ENCODE measurements around the gene CABLES1. TPM values are rescaled to one million over a fixed set of nuclear protein-coding genes. Genes with fewer than 3 reads are reported as not detected.

The CABLES1 gene
- total RNA-seq, 1 experiment from 2014 or later: 66.4 TPM

DNA sequence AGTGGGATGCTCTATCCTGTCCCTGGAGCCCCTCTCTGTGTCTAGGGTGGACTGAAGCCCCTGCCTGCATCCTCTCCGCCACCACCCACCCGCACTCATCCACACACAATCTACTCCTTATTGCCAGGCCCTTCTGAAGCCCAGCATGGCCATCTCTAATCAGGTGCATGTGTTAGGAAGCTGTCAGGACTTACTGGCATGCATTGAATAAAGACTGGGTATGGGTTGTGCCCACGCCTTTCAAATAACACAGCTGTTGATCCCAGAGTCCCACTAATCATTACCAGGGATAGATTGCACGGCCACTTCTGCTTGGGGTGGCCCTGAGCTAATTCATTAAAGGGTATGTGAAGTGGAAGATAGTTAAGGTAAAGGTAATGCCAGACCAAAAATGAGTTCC lies 88.4 kb downstream of the CABLES1 start:
- no peak for ATAC-seq
- CTCF ChIA-PET: interaction anchor here (0.6 kb wide), 1 partner anchor 17 kb away, joined by 4 read pairs; no protein-coding TSS in a partner anchor
- BruUV-seq (replicated peaks): no TSS peak
- no peak for DNase-seq (ENCODE audit: low read depth, low spot score)
- Histone ChIP-seq H3K4me3 (ENCODE audit: low read depth in 2 of 2, low read length in 2 of 2) (no peak overlapping the region), H3K9me3 (ENCODE audit: control insufficient read depth, insufficient read depth, low read depth, low read length) (no peaks in the 10 kb centered on the region), H3K27me3 (ENCODE audit: control insufficient read depth, insufficient read depth, low read length) (no peaks in the 10 kb centered on the region), H3K27ac (ENCODE audit: low read length) (no peak overlapping the region), H3K36me3 (ENCODE audit: control insufficient read depth, insufficient read depth, low read length) (no peaks in the 10 kb centered on the region), H3K4me1 (ENCODE audit: control insufficient read depth, insufficient read depth, low read length) (peaks cover 9% of the 10 kb centered on the region; the same call in 1 of the 2 replicates)
- POLR2A ChIA-PET: no interaction called here
- intact Hi-C loops (cut with micrococcal nuclease; ENCODE audit: unreplicated experiment): no loop called here
- in situ Hi-C loops (cut with HindIII; ENCODE audit: low pct_unique_long_range_greater_than_20kb, low sequenced_read_pairs): no loop called here
- TF ChIP-seq POLR2AphosphoS5 (IDR thresholded peaks at IDR 0.05; ENCODE audit: low read depth, low read length) (no peak), TCF7L2 (IDR thresholded peaks at IDR 0.05; ENCODE audit: low read depth, low read length) (no peak), SIN3A (IDR thresholded peaks at IDR 0.05; ENCODE audit: borderline replicate concordance, insufficient read depth, low read depth, low read length) (no peak)
- TF ChIP-seq, protein P1, sequence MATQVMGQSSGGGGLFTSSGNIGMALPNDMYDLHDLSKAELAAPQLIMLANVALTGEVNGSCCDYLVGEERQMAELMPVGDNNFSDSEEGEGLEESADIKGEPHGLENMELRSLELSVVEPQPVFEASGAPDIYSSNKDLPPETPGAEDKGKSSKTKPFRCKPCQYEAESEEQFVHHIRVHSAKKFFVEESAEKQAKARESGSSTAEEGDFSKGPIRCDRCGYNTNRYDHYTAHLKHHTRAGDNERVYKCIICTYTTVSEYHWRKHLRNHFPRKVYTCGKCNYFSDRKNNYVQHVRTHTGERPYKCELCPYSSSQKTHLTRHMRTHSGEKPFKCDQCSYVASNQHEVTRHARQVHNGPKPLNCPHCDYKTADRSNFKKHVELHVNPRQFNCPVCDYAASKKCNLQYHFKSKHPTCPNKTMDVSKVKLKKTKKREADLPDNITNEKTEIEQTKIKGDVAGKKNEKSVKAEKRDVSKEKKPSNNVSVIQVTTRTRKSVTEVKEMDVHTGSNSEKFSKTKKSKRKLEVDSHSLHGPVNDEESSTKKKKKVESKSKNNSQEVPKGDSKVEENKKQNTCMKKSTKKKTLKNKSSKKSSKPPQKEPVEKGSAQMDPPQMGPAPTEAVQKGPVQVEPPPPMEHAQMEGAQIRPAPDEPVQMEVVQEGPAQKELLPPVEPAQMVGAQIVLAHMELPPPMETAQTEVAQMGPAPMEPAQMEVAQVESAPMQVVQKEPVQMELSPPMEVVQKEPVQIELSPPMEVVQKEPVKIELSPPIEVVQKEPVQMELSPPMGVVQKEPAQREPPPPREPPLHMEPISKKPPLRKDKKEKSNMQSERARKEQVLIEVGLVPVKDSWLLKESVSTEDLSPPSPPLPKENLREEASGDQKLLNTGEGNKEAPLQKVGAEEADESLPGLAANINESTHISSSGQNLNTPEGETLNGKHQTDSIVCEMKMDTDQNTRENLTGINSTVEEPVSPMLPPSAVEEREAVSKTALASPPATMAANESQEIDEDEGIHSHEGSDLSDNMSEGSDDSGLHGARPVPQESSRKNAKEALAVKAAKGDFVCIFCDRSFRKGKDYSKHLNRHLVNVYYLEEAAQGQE (IDR thresholded peaks at IDR 0.05; ENCODE audit: insufficient read depth in 1 of 2, low read depth in 2 of 2, low read length in 1 of 2): no peak
- TF ChIP-seq, protein P2, sequence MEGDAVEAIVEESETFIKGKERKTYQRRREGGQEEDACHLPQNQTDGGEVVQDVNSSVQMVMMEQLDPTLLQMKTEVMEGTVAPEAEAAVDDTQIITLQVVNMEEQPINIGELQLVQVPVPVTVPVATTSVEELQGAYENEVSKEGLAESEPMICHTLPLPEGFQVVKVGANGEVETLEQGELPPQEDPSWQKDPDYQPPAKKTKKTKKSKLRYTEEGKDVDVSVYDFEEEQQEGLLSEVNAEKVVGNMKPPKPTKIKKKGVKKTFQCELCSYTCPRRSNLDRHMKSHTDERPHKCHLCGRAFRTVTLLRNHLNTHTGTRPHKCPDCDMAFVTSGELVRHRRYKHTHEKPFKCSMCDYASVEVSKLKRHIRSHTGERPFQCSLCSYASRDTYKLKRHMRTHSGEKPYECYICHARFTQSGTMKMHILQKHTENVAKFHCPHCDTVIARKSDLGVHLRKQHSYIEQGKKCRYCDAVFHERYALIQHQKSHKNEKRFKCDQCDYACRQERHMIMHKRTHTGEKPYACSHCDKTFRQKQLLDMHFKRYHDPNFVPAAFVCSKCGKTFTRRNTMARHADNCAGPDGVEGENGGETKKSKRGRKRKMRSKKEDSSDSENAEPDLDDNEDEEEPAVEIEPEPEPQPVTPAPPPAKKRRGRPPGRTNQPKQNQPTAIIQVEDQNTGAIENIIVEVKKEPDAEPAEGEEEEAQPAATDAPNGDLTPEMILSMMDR (IDR thresholded peaks at IDR 0.05): no peak

DNA sequence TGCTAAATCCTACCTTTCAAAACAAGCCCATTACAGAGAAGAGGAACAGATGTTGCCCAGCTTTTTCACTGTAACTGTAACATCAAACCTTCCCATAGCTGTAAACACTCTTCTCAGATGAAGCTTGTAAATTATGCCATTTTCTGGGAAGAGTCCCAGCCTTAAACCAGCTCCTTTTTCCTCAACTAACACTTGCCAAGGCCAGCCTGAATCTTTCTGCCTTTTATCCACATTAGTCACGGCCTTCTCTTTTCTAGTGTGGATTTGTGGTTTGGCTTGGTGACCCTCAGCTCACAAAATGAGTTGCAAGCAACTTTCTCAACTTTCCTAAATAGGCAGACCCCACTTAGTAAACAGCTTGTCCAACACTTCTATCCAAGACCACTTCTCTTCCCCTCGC lies 90.2 kb downstream of the CABLES1 start:
- H3K36me3 ChIP-seq (ENCODE audit: control insufficient read depth, insufficient read depth, low read length): no peaks in the 10 kb centered on the region
- POLR2A ChIA-PET: no interaction called here
- ATAC-seq: no peak
- H3K27ac ChIP-seq (ENCODE audit: low read length): peak overlapping the region; percentile 30; the same call in 1 of the 2 replicates
- TSS peak; percentile 51 for BruUV-seq (replicated peaks)
- CTCF ChIA-PET: interaction anchor here (0.7 kb wide), 1 partner anchor 190 kb away, joined by 6 read pairs; no protein-coding TSS in a partner anchor
- H3K9me3 ChIP-seq (ENCODE audit: control insufficient read depth, insufficient read depth, low read depth, low read length): no peaks in the 10 kb centered on the region
- no peak overlapping the region for H3K4me3 ChIP-seq (ENCODE audit: low read depth in 2 of 2, low read length in 2 of 2)
- H3K4me1 ChIP-seq (ENCODE audit: control insufficient read depth, insufficient read depth, low read length): peaks cover 9% of the 10 kb centered on the region; the same call in 1 of the 2 replicates
- no peak for DNase-seq (ENCODE audit: low read depth, low spot score)
- H3K27me3 ChIP-seq (ENCODE audit: control insufficient read depth, insufficient read depth, low read length): no peaks in the 10 kb centered on the region
- TF ChIP-seq TCF7L2 (IDR thresholded peaks at IDR 0.05; ENCODE audit: low read depth, low read length): no peak
- TF ChIP-seq, protein P1 (IDR thresholded peaks at IDR 0.05; ENCODE audit: insufficient read depth in 1 of 2, low read depth in 2 of 2, low read length in 1 of 2): no peak
- TF ChIP-seq SIN3A (IDR thresholded peaks at IDR 0.05; ENCODE audit: borderline replicate concordance, insufficient read depth, low read depth, low read length): no peak
- no peak for TF ChIP-seq POLR2AphosphoS5 (IDR thresholded peaks at IDR 0.05; ENCODE audit: low read depth, low read length)
- TF ChIP-seq, protein P2 (IDR thresholded peaks at IDR 0.05): no peak
- in situ Hi-C loops (cut with HindIII; ENCODE audit: low pct_unique_long_range_greater_than_20kb, low sequenced_read_pairs) (no loop called here), intact Hi-C loops (cut with micrococcal nuclease; ENCODE audit: unreplicated experiment) (no loop called here)

All from Panc1 (cell line).